Measurements from ENCODE around the gene SPARCL1. TPM values are rescaled to one million over a fixed set of nuclear protein-coding genes. Genes with fewer than 3 reads are reported as not detected.
A peak's percentile ranks its signal among the peaks of the same experiment; 100 is the strongest.
"Not testable (repeated sequence)": the region's sequence is repeated elsewhere in the genome, so short reads cannot be mapped to it uniquely, and the experiment has no call there.

Gene SPARCL1
- total RNA-seq, 1 donor from 2014 or later = 26.1 TPM

- Mint-ChIP-seq H3K27me3 (ENCODE audit: low read depth) (no peaks in the 10 kb centered on the region), H3K36me3 (ENCODE audit: low read depth) (peaks cover 15% of the 10 kb centered on the region), H3K9me3 (ENCODE audit: low read depth) (no peaks in the 10 kb centered on the region), H3K4me1 (ENCODE audit: low read depth) (peaks cover 8% of the 10 kb centered on the region), H3K27ac (ENCODE audit: unreplicated experiment) (no peak overlapping the region), H3K4me3 (ENCODE audit: unreplicated experiment) (no peak overlapping the region)
- DNase-seq (ENCODE audit: low spot score) = no peak
- TF ChIP-seq, protein P1, sequence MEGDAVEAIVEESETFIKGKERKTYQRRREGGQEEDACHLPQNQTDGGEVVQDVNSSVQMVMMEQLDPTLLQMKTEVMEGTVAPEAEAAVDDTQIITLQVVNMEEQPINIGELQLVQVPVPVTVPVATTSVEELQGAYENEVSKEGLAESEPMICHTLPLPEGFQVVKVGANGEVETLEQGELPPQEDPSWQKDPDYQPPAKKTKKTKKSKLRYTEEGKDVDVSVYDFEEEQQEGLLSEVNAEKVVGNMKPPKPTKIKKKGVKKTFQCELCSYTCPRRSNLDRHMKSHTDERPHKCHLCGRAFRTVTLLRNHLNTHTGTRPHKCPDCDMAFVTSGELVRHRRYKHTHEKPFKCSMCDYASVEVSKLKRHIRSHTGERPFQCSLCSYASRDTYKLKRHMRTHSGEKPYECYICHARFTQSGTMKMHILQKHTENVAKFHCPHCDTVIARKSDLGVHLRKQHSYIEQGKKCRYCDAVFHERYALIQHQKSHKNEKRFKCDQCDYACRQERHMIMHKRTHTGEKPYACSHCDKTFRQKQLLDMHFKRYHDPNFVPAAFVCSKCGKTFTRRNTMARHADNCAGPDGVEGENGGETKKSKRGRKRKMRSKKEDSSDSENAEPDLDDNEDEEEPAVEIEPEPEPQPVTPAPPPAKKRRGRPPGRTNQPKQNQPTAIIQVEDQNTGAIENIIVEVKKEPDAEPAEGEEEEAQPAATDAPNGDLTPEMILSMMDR (IDR thresholded peaks at IDR 0.05) = no peak
Measured at GRCh38 chr4:87462102-87462501, 67.1 kb downstream of the SPARCL1 start.

GRCh38 chr4:87461281-87461700 is 67.9 kb downstream of the SPARCL1 start:
- TF ChIP-seq, protein P1 (IDR thresholded peaks at IDR 0.05) = no peak
- peaks cover 15% of the 10 kb centered on the region for H3K36me3 Mint-ChIP-seq (ENCODE audit: low read depth)
- H3K27ac Mint-ChIP-seq (ENCODE audit: unreplicated experiment) = no peak overlapping the region
- DNase-seq (ENCODE audit: low spot score) = no peak
- H3K4me1 Mint-ChIP-seq (ENCODE audit: low read depth) = peaks cover 8% of the 10 kb centered on the region
- H3K4me3 Mint-ChIP-seq (ENCODE audit: unreplicated experiment) = no peak overlapping the region
- no peaks in the 10 kb centered on the region for H3K27me3 Mint-ChIP-seq (ENCODE audit: low read depth)
- H3K9me3 Mint-ChIP-seq (ENCODE audit: low read depth) = no peaks in the 10 kb centered on the region

DNA sequence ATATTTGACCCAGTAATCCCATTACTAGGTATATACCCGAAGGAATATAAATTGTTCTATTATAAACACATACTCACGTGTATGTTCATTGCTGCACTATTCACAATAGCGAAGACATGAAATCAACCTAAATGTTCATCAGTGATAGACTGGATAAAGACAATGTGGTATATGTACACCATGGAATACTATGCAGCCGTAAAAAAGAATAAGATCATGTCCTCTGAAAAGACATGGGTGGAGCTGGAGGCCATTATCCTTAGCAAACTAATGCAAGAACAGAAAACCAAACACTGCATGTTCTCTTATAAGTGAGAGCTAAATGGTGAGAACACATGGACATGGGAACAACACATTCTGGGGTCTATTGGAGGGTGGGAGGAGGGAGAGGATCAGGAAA is 70.3 kb downstream of the SPARCL1 start:
- Mint-ChIP-seq H3K4me1 (ENCODE audit: low read depth) (peaks cover 5% of the 10 kb centered on the region), H3K9me3 (ENCODE audit: low read depth) (no peaks in the 10 kb centered on the region), H3K27ac (ENCODE audit: unreplicated experiment) (no peak overlapping the region), H3K36me3 (ENCODE audit: low read depth) (peaks cover 18% of the 10 kb centered on the region), H3K4me3 (ENCODE audit: unreplicated experiment) (no peak overlapping the region), H3K27me3 (ENCODE audit: low read depth) (no peaks in the 10 kb centered on the region)
- TF ChIP-seq, protein P1 (IDR thresholded peaks at IDR 0.05) = no peak
- DNase-seq (ENCODE audit: low spot score) = no peak

- Mint-ChIP-seq H3K4me3 (ENCODE audit: unreplicated experiment) (no peak overlapping the region), H3K9me3 (ENCODE audit: low read depth) (no peaks in the 10 kb centered on the region), H3K27ac (ENCODE audit: unreplicated experiment) (no peak overlapping the region), H3K36me3 (ENCODE audit: low read depth) (peaks cover 11% of the 10 kb centered on the region), H3K4me1 (ENCODE audit: low read depth) (no peaks in the 10 kb centered on the region), H3K27me3 (ENCODE audit: low read depth) (no peaks in the 10 kb centered on the region)
- TF ChIP-seq, protein P1 (IDR thresholded peaks at IDR 0.05) = peak; percentile 48
- DNase-seq (ENCODE audit: low spot score) = no peak
Measured at GRCh38 chr4:87451537-87451936, 77.6 kb downstream of the SPARCL1 start.

GRCh38 chr4:87446375-87446774 is 82.8 kb downstream of the SPARCL1 start:
- not testable (repeated sequence) for H3K4me1 Mint-ChIP-seq (ENCODE audit: low read depth); H3K27ac Mint-ChIP-seq (ENCODE audit: unreplicated experiment); H3K27me3 Mint-ChIP-seq (ENCODE audit: low read depth); DNase-seq (ENCODE audit: low spot score); H3K9me3 Mint-ChIP-seq (ENCODE audit: low read depth); H3K4me3 Mint-ChIP-seq (ENCODE audit: unreplicated experiment)
- peaks cover 18% of the 10 kb centered on the region for H3K36me3 Mint-ChIP-seq (ENCODE audit: low read depth)

DNA sequence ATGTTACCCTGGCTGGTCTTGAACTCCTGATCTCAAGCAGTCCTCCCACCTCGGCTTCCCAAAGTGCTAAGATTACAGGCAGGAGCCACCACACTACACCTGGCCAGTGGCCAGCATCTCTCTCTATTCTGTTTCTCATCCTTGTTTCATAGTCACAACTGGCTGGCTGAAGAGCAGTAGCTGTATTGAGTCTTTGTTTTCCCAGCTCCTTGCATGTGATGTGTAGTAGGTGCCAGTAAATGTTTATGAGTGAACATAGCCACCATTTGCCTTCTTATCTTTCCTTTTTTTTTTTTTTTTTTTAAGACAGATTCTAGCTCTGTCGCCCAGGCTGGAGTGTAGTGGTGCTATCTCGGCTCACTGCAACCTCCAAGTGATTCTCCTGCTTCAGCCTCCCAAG is 83.2 kb downstream of the SPARCL1 start:
- no peaks in the 10 kb centered on the region for H3K27me3 Mint-ChIP-seq (ENCODE audit: low read depth)
- TF ChIP-seq, protein P1 (IDR thresholded peaks at IDR 0.05) = no peak
- no peak for DNase-seq (ENCODE audit: low spot score)
- H3K4me1 Mint-ChIP-seq (ENCODE audit: low read depth) = no peaks in the 10 kb centered on the region
- H3K27ac Mint-ChIP-seq (ENCODE audit: unreplicated experiment) = no peak overlapping the region
- H3K4me3 Mint-ChIP-seq (ENCODE audit: unreplicated experiment) = no peak overlapping the region
- H3K36me3 Mint-ChIP-seq (ENCODE audit: low read depth) = peaks cover 15% of the 10 kb centered on the region
- H3K9me3 Mint-ChIP-seq (ENCODE audit: low read depth) = no peaks in the 10 kb centered on the region

Data from chondrocyte (in vitro differentiated cells).